ENCODE measurements around the gene TPK1. TPM values are rescaled to one million over a fixed set of nuclear protein-coding genes. Genes with fewer than 3 reads are reported as not detected.

TPK1 gene
- total RNA-seq, 8 experiments from 2014 or later, result 3.9 to 18.0 (median 8.4) TPM

DNA sequence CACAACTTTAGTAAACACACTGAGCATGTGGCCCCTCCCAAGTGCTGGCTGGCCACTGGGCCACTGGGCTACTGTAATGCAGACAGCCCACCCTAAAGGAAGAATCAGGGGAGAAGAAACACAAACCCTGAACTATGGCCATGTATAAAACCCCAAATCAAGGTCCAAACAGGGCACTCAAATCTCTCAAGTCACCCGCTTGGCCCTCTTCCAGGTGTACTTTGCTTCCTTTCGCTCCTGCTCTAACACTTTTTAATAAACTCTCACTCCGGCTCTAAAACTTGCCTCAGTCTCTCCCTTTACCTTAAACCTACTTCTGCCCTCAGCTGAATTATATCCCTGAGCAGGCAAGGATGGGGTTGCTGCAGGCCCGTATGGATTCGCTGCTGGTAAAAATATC, 72.6 kb downstream of the TPK1 start:
- in situ Hi-C loops (cut with MboI; ENCODE audit: low pct_unique_long_range_greater_than_20kb in 2 of 9, low sequenced_read_pairs in 9 of 9, unreplicated experiment in 9 of 9), result no loop called here
- ATAC-seq (replicated peaks in 6 of 8), result no peak
- H3K4me3 ChIP-seq, result no peak overlapping the region
- H3K4me1 ChIP-seq (replicated peaks in 1 of 2), result peaks cover 0 to 2% of the 10 kb centered on the region in 2 donors
- no peak overlapping the region for H3K27ac ChIP-seq
- WGBS, 10 experiments, result 58 to 100% (median 94%) methylated on average over 1 to 5 of the region's 5 CpGs

DNA sequence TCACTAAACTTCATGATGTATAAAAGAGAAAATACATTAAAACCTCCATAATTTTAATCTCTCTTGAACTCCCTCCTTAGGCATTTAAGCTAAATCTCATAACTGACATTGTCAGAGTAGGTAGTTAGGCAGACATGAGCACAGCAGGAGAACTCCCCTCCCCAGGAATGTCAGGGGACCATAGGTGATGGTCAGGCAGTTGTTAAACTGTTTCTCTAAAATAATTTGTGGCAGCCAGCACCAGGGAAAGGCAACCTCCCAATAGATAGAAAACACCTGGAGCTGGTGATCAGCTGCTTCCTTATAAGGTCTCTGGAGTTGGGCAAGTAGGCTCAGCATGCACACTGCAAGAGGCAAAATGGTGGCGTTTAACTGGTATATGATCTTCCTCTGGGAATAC, 73.0 kb downstream of the TPK1 start:
- 80 to 100% (median 100%) methylated on average over 1 of the region's 1 CpG; no CpG with 5 or more reads in 7 of the 10 experiments for WGBS, 10 experiments
- no peak overlapping the region for H3K4me3 ChIP-seq
- peaks cover 0 to 2% of the 10 kb centered on the region in 2 donors for H3K4me1 ChIP-seq (replicated peaks in 1 of 2)
- in situ Hi-C loops (cut with MboI; ENCODE audit: low pct_unique_long_range_greater_than_20kb in 2 of 9, low sequenced_read_pairs in 9 of 9, unreplicated experiment in 9 of 9), result no loop called here
- ATAC-seq (replicated peaks in 6 of 8), result no peak
- no peak overlapping the region for H3K27ac ChIP-seq

DNA sequence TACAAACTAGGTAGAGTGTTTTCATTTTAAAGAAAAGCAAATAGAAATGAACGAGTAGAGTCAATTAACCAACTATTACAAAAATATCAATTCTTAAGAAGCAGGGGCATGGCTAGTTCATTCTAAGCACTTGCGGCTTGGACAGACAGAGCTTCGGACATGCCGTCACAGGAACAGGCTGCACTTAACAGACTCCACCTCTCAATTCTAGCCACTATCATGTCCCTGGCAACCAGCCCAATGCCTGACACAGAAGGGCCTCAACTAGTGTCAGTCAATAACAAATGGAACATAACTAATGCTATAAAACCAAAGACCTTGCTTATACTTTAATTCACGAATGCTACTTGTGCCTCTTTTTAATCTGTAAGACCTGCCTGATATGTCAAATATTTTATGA, 74.4 kb downstream of the TPK1 start:
- Histone ChIP-seq H3K4me1 (replicated peaks in 1 of 2) (peaks cover 0 to under 1% of the 10 kb centered on the region in 2 donors), H3K4me3 (no peak overlapping the region), H3K27ac (no peak overlapping the region)
- peak in 1 of 8 experiments; percentile 32 for ATAC-seq (replicated peaks in 6 of 8)
- WGBS, 10 experiments, result 31 to 84% (median 81%) methylated on average over 1 to 5 of the region's 5 CpGs
- in situ Hi-C loops (cut with MboI; ENCODE audit: low pct_unique_long_range_greater_than_20kb in 2 of 9, low sequenced_read_pairs in 9 of 9, unreplicated experiment in 9 of 9), result no loop called here

DNA sequence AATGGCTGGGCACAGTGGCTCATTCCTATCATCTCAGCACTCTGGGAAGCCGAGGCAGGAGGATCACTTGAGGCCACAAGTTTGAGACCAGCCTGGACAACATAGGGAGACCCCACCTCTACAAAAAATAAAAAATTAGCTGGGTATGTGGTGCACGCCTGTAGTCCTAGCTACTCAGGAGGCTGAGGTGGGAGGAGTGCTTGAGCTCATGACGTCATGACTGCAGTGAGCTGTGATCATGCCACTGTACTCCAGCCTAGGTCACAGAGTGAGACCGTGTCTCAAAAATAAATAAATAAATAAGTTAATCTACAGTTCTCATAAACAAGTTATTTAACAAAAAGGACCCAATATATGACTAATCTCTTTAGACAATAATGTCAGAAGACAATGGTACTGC, 76.2 kb downstream of the TPK1 start:
- in situ Hi-C loops (cut with MboI; ENCODE audit: low pct_unique_long_range_greater_than_20kb in 2 of 9, low sequenced_read_pairs in 9 of 9, unreplicated experiment in 9 of 9), result no loop called here
- Histone ChIP-seq H3K4me1 (replicated peaks in 1 of 2) (no peaks in the 10 kb centered on the region), H3K4me3 (no peak overlapping the region), H3K27ac (no peak overlapping the region)
- ATAC-seq (replicated peaks in 6 of 8), result no peak
- 0 to 100% (median 86%) methylated on average over 1 to 4 of the region's 4 CpGs; no CpG with 5 or more reads in 2 of the 10 experiments for WGBS, 10 experiments

DNA sequence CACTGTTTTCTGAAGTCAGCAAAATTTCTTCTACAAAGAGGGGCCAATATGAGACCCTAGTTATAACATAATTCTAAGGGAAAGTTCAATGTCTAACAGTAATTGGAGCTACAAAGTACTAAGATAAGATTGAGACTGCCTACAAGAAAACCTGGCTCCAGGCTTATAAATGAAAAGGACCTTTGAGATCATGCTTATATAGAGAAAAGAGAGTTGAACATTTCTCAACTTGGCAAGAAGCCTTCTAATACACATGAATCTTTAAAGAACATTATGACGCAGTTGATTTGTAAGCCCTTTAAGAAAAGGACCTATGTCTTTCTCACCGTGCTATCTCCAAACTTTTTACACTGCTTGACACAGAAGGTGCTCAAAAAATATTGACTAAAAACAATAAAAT, 87.9 kb downstream of the TPK1 start:
- ATAC-seq (replicated peaks in 6 of 8), result no peak
- 39 to 100% (median 83%) methylated on average over 1 to 2 of the region's 2 CpGs; no CpG with 5 or more reads in 1 of the 10 experiments for WGBS, 10 experiments
- Histone ChIP-seq H3K27ac (no peak overlapping the region), H3K4me1 (replicated peaks in 1 of 2) (no peaks in the 10 kb centered on the region), H3K4me3 (no peak overlapping the region)
- in situ Hi-C loops (cut with MboI; ENCODE audit: low pct_unique_long_range_greater_than_20kb in 2 of 9, low sequenced_read_pairs in 9 of 9, unreplicated experiment in 9 of 9), result no loop called here

DNA sequence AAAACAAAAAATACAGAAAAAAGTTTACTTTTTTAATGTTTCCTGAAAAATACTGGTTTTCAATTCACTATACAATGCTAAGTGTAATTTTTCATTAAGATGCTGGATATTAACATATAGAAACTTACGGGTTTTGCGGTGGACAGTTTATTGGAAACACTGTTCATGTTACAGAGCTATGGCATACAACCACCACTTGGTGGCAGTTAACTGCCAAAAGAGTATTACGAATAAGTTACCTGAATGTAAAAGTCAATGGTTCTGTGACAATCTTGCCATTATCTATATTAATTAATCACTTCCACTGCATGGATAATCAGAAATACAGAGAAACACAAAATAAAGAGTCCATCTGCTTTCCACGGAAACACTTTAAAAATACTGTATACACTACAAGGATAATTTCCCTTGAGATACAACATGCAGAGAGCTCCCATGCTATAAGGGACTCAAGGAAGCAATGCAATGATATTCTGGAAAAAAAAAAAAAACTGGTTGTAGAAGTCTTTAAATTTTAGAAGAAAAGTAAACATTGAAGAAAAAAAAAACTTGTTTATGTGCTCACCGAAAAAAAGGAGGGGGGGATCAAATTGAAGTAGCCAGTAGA, 97.0 kb downstream of the TPK1 start:
- H3K4me3 ChIP-seq, result no peak overlapping the region
- 3 to 91% (median 65%) methylated on average over 2 to 5 of the region's 5 CpGs for WGBS, 10 experiments
- H3K4me1 ChIP-seq (replicated peaks in 1 of 2), result peaks cover 0 to 4% of the 10 kb centered on the region in 2 donors
- no peak overlapping the region for H3K27ac ChIP-seq
- in situ Hi-C loops (cut with MboI; ENCODE audit: low pct_unique_long_range_greater_than_20kb in 2 of 9, low sequenced_read_pairs in 9 of 9, unreplicated experiment in 9 of 9), result no loop called here
- ATAC-seq (replicated peaks in 6 of 8), result peak in 3 of 8 experiments; percentile 50 to 70 (median 61)

DNA sequence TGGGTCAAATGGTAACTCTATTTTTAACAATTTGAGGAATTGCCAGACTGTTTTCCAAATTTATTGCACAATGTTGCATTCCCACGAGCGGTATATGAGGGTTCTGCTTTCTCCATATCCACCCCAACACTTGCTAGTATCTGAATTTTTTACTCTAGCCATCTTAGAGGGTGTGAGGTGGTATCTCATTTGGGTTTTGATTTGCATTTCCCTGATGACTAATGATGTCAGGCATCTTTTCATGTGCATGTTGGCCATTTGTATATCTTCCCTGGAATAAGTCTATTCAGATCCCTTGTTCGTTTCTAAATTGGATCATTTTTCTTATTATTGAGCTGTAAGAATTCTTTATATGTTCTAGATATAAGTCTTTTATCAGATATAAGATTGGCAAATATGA, 97.7 kb downstream of the TPK1 start:
- peaks cover 0 to 4% of the 10 kb centered on the region in 2 donors for H3K4me1 ChIP-seq (replicated peaks in 1 of 2)
- WGBS, 10 experiments, result 0 to 65% (median 7%) methylated on average over 1 to 3 of the region's 3 CpGs
- no peak overlapping the region for H3K27ac ChIP-seq
- peak in 2 of 8 experiments; percentile 76 to 81 for ATAC-seq (replicated peaks in 6 of 8)
- in situ Hi-C loops (cut with MboI; ENCODE audit: low pct_unique_long_range_greater_than_20kb in 2 of 9, low sequenced_read_pairs in 9 of 9, unreplicated experiment in 9 of 9), result no loop called here
- H3K4me3 ChIP-seq, result no peak overlapping the region

DNA sequence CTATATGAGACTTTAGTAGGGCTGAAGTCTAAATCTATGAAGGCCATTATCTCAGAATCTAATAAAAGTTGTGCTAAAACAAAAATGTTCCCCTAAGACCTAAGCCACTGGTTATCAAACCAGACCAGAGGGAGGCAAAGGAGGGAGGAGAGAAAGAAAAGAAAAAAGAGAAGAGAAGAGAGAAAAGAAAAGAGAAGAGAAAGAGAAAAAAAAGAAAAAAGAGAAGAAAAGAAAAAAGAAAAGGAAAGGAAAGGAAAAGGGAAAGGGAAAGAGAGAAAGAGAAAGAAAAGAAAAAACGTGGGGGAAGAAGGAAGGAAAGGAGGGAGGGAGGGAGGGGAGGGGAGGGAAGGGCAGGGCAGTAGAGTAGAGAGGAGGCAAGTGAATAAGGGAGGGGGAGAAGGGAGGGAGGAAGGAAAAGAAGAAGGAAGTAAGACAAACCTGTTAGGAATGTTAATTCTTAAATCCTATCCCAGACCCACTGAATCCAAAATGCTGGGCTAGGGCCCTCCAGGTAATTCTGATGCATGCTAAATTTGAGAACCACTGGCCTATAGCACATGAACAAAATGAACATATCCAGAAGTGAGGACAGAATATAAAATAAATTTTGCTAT, 98.9 kb downstream of the TPK1 start:
- WGBS, 10 experiments, result 7 to 33% (median 22%) methylated on average over 1 of the region's 1 CpG; no CpG with 5 or more reads in 7 of the 10 experiments
- peaks cover 0 to 4% of the 10 kb centered on the region in 2 donors for H3K4me1 ChIP-seq (replicated peaks in 1 of 2)
- no peak for ATAC-seq (replicated peaks in 6 of 8)
- no peak overlapping the region for H3K27ac ChIP-seq
- H3K4me3 ChIP-seq, result no peak overlapping the region
- in situ Hi-C loops (cut with MboI; ENCODE audit: low pct_unique_long_range_greater_than_20kb in 2 of 9, low sequenced_read_pairs in 9 of 9, unreplicated experiment in 9 of 9), result no loop called here

DNA sequence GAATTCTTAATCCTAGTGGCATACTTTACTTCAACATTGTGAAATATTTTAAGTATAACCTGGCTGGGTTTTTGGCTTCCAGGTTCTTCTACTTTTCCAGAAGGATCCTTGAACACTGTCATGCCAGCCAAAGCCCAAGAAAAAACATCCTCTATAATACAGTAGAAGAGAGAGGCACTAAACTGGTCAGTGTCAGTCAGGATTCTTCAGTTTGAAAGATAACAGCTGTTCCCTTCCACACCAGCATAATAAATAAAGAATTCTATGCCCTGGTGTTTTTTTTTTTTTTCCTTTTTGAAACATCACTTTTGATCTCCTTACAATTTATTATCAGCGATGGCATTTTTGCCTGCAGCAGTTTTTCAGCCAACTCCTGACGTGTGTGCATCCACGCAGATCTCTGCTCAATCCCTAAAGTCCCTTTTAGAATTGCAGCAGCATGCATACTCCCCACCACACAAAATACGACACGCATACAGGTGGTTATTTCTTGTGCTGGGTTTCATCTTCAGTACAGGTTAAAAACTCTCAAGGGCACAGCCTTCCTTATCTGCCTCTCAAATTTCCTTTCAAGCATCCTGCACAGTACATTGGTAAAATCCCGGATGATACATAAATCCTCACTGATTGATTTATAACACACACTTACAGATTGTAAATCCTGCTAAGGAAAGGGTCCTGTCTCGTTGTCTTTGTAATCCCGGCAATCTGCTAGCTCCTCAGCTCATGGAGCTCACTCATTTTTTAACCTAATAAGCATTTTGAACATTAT, 100.2 kb downstream of the TPK1 start:
- WGBS, 10 experiments, result 19 to 88% (median 60%) methylated on average over 3 to 8 of the region's 8 CpGs
- peak in 2 of 8 experiments; percentile 58 for ATAC-seq (replicated peaks in 6 of 8)

DNA sequence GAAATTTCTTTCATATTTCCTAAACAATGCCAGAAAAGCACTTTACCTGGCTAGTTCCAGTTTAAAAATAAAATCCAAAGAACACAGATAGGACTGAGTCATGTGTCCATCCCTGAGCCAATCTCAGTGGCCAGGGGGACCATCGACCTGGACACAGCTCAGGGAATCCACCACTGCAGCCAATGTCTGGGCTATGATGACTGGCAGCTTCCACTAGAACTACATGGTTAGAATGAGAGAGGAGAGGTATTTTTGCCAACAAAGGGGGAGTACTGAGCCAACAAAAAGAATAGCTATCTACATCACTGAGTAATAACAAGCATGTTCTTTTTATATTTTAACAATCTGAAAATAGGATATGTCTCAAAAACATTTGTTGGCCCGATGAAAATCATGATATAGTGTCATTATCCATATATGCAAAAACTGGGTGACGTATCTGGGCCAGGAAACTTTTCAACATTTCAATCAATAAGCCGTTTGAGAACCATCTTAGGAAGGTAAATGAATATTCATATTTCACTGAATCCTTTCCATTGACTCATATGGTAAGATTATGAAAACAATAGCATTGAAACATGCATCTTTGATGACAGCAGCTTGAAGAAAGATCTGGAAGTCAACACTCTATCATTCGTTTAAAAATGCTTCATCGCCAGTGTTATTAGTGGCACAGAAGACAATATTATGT, 104.0 kb downstream of the TPK1 start:
- H3K4me1 ChIP-seq (replicated peaks in 1 of 2), result peaks cover 0 to 10% of the 10 kb centered on the region in 2 donors
- H3K27ac ChIP-seq, result no peak overlapping the region
- 29 to 95% (median 83%) methylated on average over 2 to 6 of the region's 6 CpGs; no CpG with 5 or more reads in 1 of the 10 experiments for WGBS, 10 experiments
- peak in 3 of 8 experiments; percentile 49 to 89 (median 68) for ATAC-seq (replicated peaks in 6 of 8)
- in situ Hi-C loops (cut with MboI; ENCODE audit: low pct_unique_long_range_greater_than_20kb in 2 of 9, low sequenced_read_pairs in 9 of 9, unreplicated experiment in 9 of 9), result no loop called here
- no peak overlapping the region for H3K4me3 ChIP-seq

More for the DNA sequence above, 100.2 kb downstream of the TPK1 start:
- in situ Hi-C loops (cut with MboI; ENCODE audit: low pct_unique_long_range_greater_than_20kb in 2 of 9, low sequenced_read_pairs in 9 of 9, unreplicated experiment in 9 of 9), result no loop called here
- no peak overlapping the region for H3K4me3 ChIP-seq
- H3K4me1 ChIP-seq (replicated peaks in 1 of 2), result peaks cover 0 to 4% of the 10 kb centered on the region in 2 donors
- no peak overlapping the region for H3K27ac ChIP-seq

DNA sequence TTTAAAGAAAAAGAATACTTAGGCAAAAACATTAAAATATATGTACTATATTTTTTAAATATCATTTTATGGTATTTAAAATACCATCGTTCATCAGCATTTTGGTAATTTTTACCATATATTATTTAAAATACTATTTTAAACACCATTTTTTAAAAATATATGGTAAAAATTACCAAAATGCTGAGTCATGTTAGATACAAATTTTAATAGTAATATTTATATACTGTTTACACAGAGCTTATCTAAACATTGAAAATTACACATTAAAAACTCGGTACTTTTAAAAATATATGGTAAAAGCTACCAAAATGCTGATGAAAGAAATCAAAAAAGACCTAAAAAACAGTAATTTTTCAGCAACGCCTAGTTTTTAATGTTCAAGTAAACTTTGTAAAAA, 105.6 kb downstream of the TPK1 start:
- no peak for ATAC-seq (replicated peaks in 6 of 8)
- peaks cover 0 to 6% of the 10 kb centered on the region in 2 donors for H3K4me1 ChIP-seq (replicated peaks in 1 of 2)
- in situ Hi-C loops (cut with MboI; ENCODE audit: low pct_unique_long_range_greater_than_20kb in 2 of 9, low sequenced_read_pairs in 9 of 9, unreplicated experiment in 9 of 9), result no loop called here
- no peak overlapping the region for H3K27ac ChIP-seq
- WGBS, 10 experiments, result 39 to 100% (median 80%) methylated on average over 2 to 3 of the region's 3 CpGs
- H3K4me3 ChIP-seq, result no peak overlapping the region

DNA sequence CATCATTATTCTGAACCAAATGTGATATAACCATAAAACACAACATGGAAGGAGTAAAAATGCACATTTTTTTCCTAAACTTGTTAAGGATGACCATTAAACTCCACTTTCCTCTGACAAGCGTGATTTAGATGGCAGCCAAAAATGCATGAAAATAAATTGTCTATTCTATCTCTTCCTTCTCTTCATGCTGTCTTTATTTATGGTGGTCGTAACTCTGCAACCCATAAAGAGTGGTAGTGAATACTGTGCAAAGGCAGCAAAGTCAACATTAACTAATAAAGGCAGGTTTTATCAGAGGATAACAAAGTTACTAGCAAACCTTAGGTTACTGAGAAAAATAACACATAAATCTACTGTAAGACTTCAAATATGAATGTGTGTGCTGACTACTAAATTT, 106.6 kb downstream of the TPK1 start:
- in situ Hi-C loops (cut with MboI; ENCODE audit: low pct_unique_long_range_greater_than_20kb in 2 of 9, low sequenced_read_pairs in 9 of 9, unreplicated experiment in 9 of 9), result no loop called here
- 43 to 100% (median 70%) methylated on average over 1 to 2 of the region's 2 CpGs for WGBS, 10 experiments
- no peak overlapping the region for H3K27ac ChIP-seq
- H3K4me3 ChIP-seq, result no peak overlapping the region
- peaks cover 0 to 6% of the 10 kb centered on the region in 2 donors for H3K4me1 ChIP-seq (replicated peaks in 1 of 2)
- ATAC-seq (replicated peaks in 6 of 8), result no peak

DNA sequence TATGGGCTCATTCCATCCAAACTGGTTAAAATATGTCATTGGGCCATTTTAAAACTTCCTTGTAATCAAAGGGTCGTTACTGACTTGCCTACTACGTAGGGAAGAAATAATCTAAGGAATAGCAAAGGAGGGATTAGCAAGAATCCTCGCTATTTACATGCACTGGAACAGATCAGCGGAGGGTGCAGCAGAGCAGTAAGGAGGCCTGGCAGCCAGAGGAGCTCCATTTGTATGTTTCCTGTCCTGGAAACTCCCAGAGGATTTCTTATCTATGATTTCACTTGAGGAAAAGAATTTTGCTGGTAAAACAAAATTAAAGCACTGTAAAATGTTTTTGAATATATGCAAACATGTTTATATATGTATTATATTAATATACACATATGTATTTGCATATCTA, 107.3 kb downstream of the TPK1 start:
- no peak overlapping the region for H3K4me3 ChIP-seq
- in situ Hi-C loops (cut with MboI; ENCODE audit: low pct_unique_long_range_greater_than_20kb in 2 of 9, low sequenced_read_pairs in 9 of 9, unreplicated experiment in 9 of 9), result no loop called here
- H3K4me1 ChIP-seq (replicated peaks in 1 of 2), result peaks cover 0 to 6% of the 10 kb centered on the region in 2 donors
- no peak overlapping the region for H3K27ac ChIP-seq
- ATAC-seq (replicated peaks in 6 of 8), result no peak
- WGBS, 10 experiments, result 20 to 93% (median 67%) methylated on average over 1 to 4 of the region's 4 CpGs; no CpG with 5 or more reads in 1 of the 10 experiments
